DND-41 (cell line): ENCODE data around the gene DTX3L.

Source experiments
- ATAC-seq: fragments of 200-7000 bp; cut with Tn5 transposase; 3 replicates; pipeline ENCODE4 v1.9.1; 2021; ENCODE audit warnings: low read depth; ENCODE audit not compliant: insufficient read depth
- DNase-seq: peaks from one replicate; pipeline ENCODE4 v3.0.0-alpha.2; 2020
- H2AFZ ChIP-seq: 2 replicates; pipeline ENCODE4 v1.6.0; 2012; ENCODE audit warnings: low read depth, low read length
- H3K27ac ChIP-seq: 2 replicates; pipeline ENCODE4 v1.5.1; 2012; ENCODE audit warnings: low read length, inconsistent platforms
- H3K27me3 ChIP-seq: fragments of 200-600 bp; sonication (generic); 2 replicates; pipeline ENCODE4 v1.6.0; 2012; ENCODE audit warnings: low read length, mild to moderate bottlenecking, inconsistent platforms; ENCODE audit not compliant: insufficient read depth, poor library complexity
- H3K36me3 ChIP-seq: 2 replicates; pipeline ENCODE4 v1.5.1; 2012; ENCODE audit warnings: low read length, inconsistent platforms; ENCODE audit not compliant: insufficient read depth
- H3K4me1 ChIP-seq: 2 replicates; pipeline ENCODE4 v1.5.1; 2012; ENCODE audit warnings: mild to moderate bottlenecking, low read length; ENCODE audit not compliant: insufficient read depth
- H3K4me2 ChIP-seq: 2 replicates; pipeline ENCODE4 v1.6.0; 2012; ENCODE audit warnings: mild to moderate bottlenecking, moderate library complexity, low read length, inconsistent platforms; ENCODE audit not compliant: insufficient read depth
- H3K4me3 ChIP-seq, 2 experiments: fragments of 200-600 bp in 1 of 2; shearing (Covaris generic) in 1 of 2; 2 replicates each; pipeline ENCODE4 v1.5.1; 2012 to 2016; ENCODE audit warnings: inconsistent platforms in 2 of 2, low read length in 2 of 2, mild to moderate bottlenecking in 2 of 2, low read depth in 1 of 2, moderate library complexity in 1 of 2
- H3K79me2 ChIP-seq: 2 replicates; pipeline ENCODE4 v1.6.0; 2012; ENCODE audit warnings: low read length, inconsistent platforms; ENCODE audit not compliant: insufficient read depth
- H3K9ac ChIP-seq: 2 replicates; pipeline ENCODE4 v1.6.0; 2012; ENCODE audit warnings: low read depth, mild to moderate bottlenecking, inconsistent platforms, low read length, moderate library complexity
- H3K9me3 ChIP-seq: 2 replicates; pipeline ENCODE4 v1.5.1; 2012; ENCODE audit warnings: low read length, moderate library complexity, mild to moderate bottlenecking, inconsistent platforms; ENCODE audit not compliant: insufficient read depth, severe bottlenecking
- H4K20me1 ChIP-seq: 2 replicates; pipeline ENCODE4 v1.6.0; 2012; ENCODE audit warnings: low read length; ENCODE audit not compliant: insufficient read depth
- CTCF ChIP-seq: IDR thresholded peaks from 2 replicates; pipeline ENCODE4 v1.5.1; 2012; ENCODE audit warnings: borderline replicate concordance, low read length, moderate library complexity, mild to moderate bottlenecking; ENCODE audit not compliant: poor library complexity, severe bottlenecking; ENCODE audit errors: extremely low read depth
- EZH2 ChIP-seq: IDR thresholded peaks from 3 replicates; pipeline ENCODE4 v1.6.1; 2012; ENCODE audit warnings: borderline replicate concordance, low read depth, mild to moderate bottlenecking, moderate library complexity, low read length, inconsistent platforms; ENCODE audit not compliant: severe bottlenecking

Gene DTX3L

GRCh38 chr3:122602011-122602710 lies 38.0 kb downstream of the DTX3L start:
- Histone ChIP-seq H3K36me3 (no peaks in the 10 kb centered on the region), H3K9me3 (no peaks in the 10 kb centered on the region), H3K9ac (no peak overlapping the region), H3K27ac (no peak overlapping the region), H2AFZ (no peak overlapping the region), H3K4me1 (peaks cover 5% of the 10 kb centered on the region; the same call in 1 of the 2 replicates), H3K79me2 (no peaks in the 10 kb centered on the region), H3K4me2 (no peak overlapping the region), H3K27me3 (no peaks in the 10 kb centered on the region), H4K20me1 (no peaks in the 10 kb centered on the region), H3K4me3 (no peak overlapping the region)
- no peak for TF ChIP-seq CTCF
- DNase-seq (no peak), ATAC-seq (no peak)

- Histone ChIP-seq H3K4me1 (peaks cover 5% of the 10 kb centered on the region; the same call in 1 of the 2 replicates), H3K27ac (no peak overlapping the region), H4K20me1 (no peaks in the 10 kb centered on the region), H2AFZ (no peak overlapping the region), H3K36me3 (peaks cover 4% of the 10 kb centered on the region; the same call in 1 of the 2 replicates), H3K4me2 (no peak overlapping the region), H3K27me3 (no peaks in the 10 kb centered on the region), H3K9me3 (no peaks in the 10 kb centered on the region), H3K9ac (no peak overlapping the region), H3K79me2 (no peaks in the 10 kb centered on the region), H3K4me3 (no peak overlapping the region)
- no peak for ATAC-seq
- no peak for DNase-seq
- TF ChIP-seq CTCF (no peak), EZH2 (no peak)
Measured at GRCh38 chr3:122603056-122603455, 38.9 kb downstream of the DTX3L start.

GRCh38 chr3:122606330-122606729 lies 42.2 kb downstream of the DTX3L start:
- no peaks in the 10 kb centered on the region for H3K27me3 ChIP-seq
- no peak overlapping the region for H3K27ac ChIP-seq
- no peaks in the 10 kb centered on the region for H3K9me3 ChIP-seq
- no peak overlapping the region for H2AFZ ChIP-seq
- H3K4me3 ChIP-seq, result no peak overlapping the region
- ATAC-seq, result no peak
- H4K20me1 ChIP-seq, result no peaks in the 10 kb centered on the region
- TF ChIP-seq EZH2 (no peak), CTCF (no peak)
- H3K9ac ChIP-seq, result no peak overlapping the region
- no peaks in the 10 kb centered on the region for H3K4me1 ChIP-seq
- DNase-seq, result no peak
- H3K4me2 ChIP-seq, result no peak overlapping the region
- H3K79me2 ChIP-seq, result no peaks in the 10 kb centered on the region
- H3K36me3 ChIP-seq, result peaks cover 11% of the 10 kb centered on the region; the same call in 1 of the 2 replicates

GRCh38 chr3:122608916-122609315 lies 44.8 kb downstream of the DTX3L start:
- H3K4me2 ChIP-seq, result no peak overlapping the region
- no peaks in the 10 kb centered on the region for H3K27me3 ChIP-seq
- H3K27ac ChIP-seq, result no peak overlapping the region
- no peak overlapping the region for H3K4me3 ChIP-seq
- H3K4me1 ChIP-seq, result no peaks in the 10 kb centered on the region
- no peak overlapping the region for H2AFZ ChIP-seq
- H3K9ac ChIP-seq, result no peak overlapping the region
- H4K20me1 ChIP-seq, result no peaks in the 10 kb centered on the region
- H3K36me3 ChIP-seq, result peaks cover 21% of the 10 kb centered on the region; the same call in 1 of the 2 replicates
- TF ChIP-seq EZH2, result no peak
- no peak for DNase-seq
- H3K9me3 ChIP-seq, result no peaks in the 10 kb centered on the region
- ATAC-seq, result no peak
- H3K79me2 ChIP-seq, result no peaks in the 10 kb centered on the region
